ENCODE data around the gene MAPKAPK3.

Gene MAPKAPK3

GRCh38 chr3:50627407-50628051 is 10.6 kb downstream of the MAPKAPK3 start:
- no peak for DNase-seq (ENCODE audit: low read depth)

DNA sequence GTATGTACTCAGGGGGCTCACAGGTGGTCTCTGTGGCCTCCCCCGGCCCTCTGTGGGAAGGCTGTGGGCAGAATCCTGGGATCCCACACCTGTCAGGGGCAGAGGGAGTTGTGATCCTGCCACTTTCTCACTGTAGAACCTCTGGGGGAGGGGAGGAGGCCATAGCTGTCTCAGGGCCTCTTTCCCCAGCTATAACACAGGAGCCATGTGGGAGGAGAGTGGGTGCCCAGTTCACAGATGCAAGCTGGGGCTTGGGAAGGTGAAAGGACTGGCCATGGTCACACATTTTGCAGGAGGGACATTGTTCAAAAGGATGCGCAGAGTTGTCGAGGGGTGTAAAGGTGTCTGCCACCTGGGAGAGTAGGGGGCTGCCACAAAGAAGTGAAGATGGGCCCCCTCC is 11.7 kb downstream of the MAPKAPK3 start:
- no peak for DNase-seq (ENCODE audit: low read depth)

DNA sequence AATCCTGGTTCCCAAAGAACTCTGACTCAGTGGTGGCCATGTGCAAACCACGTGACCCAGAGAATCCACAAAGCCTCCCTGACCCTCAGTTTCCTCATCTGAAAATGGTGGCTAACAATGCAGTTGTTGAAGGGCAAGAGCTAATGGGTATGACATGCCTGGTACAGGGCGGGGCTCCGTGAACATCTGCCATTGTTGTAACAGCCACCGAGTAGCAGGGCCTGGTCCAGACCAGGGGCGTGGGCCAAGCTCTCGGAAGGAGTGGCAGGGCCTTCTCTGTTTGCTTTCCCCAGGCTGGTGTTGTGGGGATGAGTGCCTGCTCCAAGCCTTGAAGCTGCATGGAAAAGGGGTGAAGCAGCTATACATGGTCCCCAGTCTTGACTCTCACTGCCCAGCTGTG is 13.4 kb downstream of the MAPKAPK3 start:
- DNase-seq (ENCODE audit: low read depth) = no peak

GRCh38 chr3:50630877-50631276 is 13.9 kb downstream of the MAPKAPK3 start:
- DNase-seq (ENCODE audit: low read depth) = no peak

- DNase-seq (ENCODE audit: low read depth) = no peak
These were observed 15.5 kb downstream of the MAPKAPK3 start for GRCh38 chr3:50632450-50632849.

DNA sequence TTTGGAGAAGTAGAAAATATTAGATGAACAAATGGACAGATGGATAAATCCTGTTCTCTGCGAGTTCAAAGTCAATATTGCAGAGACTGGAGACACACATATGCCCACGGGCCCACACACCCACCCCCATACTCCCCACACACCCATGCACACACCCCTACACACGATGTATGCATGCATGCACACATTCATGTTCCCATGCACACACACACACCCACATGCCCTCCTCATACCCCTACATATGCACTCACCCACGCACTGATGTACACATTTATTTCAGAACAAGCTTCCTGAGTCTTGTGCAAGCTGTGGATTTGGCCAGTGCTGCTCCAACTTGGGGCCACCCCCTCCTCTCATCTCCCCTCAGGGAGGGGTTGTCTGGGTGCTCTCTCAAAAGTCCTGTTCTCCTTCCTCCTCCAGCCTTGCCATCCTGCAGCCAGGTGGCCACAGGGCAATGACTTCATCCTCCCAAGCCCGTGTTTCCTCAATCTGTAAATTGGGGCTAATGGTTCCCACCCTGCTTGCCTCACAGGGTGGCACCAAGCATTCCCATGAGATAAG is 16.4 kb downstream of the MAPKAPK3 start:
- no peak for DNase-seq (ENCODE audit: low read depth)

DNA sequence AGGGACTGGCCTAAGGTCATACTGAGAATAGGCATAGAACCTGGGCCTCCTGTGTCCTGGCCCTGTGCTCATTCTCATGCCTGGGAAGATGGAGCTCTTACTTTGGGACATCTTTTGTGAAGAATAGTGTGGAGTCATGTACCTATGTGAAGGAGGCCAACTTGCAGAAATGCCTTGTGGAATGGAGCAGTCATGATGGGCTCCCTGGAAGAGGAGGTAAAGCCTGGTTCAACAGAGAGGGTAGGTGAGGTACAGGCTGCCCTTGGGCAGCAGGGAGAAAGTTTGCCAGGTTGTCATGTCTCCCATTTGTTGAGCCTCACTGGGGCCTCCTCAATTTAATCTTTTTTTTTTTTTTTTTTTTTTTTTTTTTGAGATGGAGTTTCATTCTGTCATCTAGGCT is 18.1 kb downstream of the MAPKAPK3 start:
- DNase-seq (ENCODE audit: low read depth) = no peak

DNA sequence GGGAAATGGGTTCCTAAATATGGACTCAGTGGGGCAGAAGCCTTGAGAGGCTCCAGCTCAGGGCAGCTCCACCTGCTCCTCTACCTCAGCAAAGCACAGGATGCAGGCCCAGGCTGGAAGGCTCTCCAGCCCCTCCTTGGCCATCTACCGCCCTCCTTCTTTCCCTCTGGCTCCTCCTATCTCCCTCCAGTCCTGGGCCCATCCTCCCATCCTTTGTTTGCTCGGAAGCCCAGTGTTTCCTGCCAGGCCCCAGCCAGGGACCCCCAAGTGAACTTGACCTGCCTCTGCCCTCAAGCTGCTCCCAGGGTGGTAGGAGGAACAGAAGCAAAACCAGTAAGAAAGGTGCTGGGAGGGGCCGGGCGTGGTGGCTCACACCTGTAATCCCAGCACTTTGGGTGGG is 20.1 kb downstream of the MAPKAPK3 start:
- DNase-seq (ENCODE audit: low read depth) = no peak

DNA sequence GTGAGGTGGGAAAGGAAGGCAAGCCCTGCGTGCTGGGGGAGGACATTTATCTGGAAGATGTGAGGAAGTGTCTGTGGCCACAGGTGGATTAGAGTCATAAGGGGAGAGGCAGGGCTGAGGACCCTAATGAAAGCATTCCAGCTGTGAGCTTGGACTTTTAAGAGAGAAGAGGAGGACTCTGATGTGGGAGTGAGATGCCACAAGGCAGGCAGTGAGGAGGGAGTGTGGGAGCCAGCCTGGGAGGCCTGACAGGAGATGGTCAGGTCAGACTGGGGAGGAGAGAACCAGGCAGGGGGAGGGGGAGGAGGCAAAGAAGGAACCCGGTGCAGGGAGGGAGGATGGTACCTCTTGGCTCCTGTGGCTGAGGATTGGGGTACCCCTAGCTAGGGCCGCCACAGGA is 21.0 kb downstream of the MAPKAPK3 start:
- DNase-seq (ENCODE audit: low read depth) = no peak

DNA sequence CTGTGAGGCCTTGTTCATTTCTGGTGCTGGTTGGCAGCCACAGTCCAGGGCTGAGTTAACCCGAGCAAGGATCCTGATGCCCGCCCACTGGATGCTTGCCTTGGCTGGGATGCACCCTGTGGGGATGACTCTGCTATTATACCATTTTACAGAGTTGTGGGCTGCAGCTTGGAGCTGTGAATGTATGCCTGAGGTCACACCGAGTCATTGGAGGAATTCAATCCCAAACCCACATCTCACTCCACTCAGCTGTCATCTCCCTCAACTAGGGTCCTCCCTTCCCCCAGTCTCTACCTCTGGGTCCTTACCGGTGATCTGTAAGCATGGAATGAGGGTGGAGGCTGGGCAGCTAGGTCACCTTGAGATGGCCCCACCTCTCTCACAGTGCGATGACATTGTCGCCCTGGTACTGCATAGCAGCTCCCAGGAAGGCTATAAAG is 22.1 kb downstream of the MAPKAPK3 start:
- DNase-seq (ENCODE audit: low read depth) = no peak

- DNase-seq (ENCODE audit: low read depth) = no peak
These were observed 25.4 kb downstream of the MAPKAPK3 start for GRCh38 chr3:50642382-50642781.

GRCh38 chr3:50644561-50644960 is 27.6 kb downstream of the MAPKAPK3 start:
- no peak for DNase-seq (ENCODE audit: low read depth)

DNA sequence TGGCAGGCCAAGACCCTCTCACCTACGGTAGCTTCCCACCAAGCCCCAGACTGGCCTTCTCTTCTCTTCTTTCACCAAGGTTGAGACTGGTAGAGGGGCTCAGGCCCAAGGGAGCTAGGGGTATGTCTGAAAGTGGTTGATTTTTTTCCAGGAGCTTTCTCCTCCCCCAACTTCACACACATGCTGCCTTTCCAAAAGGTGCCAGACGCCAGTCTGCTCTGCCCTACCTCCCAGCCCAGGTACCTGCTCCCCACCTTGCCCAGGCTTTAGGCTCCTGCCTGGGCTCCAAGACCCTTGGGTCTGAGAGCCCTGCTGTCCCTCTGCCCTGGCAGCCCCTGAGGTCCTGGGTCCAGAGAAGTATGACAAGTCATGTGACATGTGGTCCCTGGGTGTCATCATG is 28.4 kb downstream of the MAPKAPK3 start:
- no peak for DNase-seq (ENCODE audit: low read depth)

DNA sequence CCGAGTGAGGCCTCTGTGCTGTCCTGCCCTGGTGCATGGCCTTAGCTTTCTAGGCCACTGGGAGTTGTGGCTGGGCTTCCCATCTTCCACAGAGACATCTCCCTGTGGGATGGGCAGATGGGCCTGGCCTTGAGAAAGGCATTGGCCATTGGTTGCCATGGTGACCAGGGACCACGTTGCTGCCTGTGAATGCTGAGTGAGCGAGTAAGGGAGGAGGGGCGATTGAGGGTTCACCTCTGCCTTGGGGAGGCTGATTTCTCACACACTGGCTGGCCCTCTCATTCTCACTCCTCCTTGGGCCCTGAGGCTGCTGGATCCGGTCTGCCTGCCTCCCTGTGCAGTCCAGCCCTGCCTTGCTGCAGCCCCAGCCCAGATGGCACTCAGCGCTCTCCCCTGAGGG is 31.4 kb downstream of the MAPKAPK3 start:
- DNase-seq (ENCODE audit: low read depth) = no peak

- no peak for DNase-seq (ENCODE audit: low read depth)
These were observed 32.0 kb downstream of the MAPKAPK3 start for GRCh38 chr3:50648944-50649343.

GRCh38 chr3:50649451-50649931 is 32.5 kb downstream of the MAPKAPK3 start:
- no peak for DNase-seq (ENCODE audit: low read depth)

GRCh38 chr3:50650018-50650417 is 33.1 kb downstream of the MAPKAPK3 start:
- no peak for DNase-seq (ENCODE audit: low read depth)

- DNase-seq (ENCODE audit: low read depth) = no peak
These were observed 34.5 kb downstream of the MAPKAPK3 start for GRCh38 chr3:50651445-50651844.

DNA sequence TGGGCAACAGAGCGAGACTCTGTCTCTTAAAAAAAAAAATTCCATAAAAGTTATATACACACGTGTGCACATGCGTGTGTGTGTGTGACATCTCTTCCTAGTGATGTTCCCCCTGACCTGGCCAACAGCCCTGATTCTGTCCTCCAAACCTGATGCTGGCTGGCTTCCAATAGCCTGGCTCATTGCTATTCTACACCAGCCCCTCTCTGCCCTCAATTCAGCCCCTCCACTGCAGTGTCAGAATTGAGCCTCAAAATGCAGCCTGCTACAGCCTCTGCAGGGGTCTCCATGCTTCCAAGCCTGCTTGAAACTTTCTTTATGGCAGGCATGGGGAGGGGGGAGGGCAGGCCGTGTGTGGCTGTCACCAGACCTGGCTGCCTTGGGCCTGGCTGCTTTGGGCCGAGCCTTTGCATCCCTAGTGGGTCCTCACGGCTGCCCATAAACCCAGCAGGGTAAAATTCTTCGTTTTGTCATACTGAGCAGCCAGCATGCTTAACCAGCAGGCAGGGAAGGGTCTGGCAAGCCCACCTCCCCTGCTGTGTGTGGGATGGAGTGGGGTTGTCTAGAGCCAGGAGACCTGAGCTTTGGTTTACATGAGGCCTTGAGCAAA is 35.1 kb downstream of the MAPKAPK3 start:
- no peak for DNase-seq (ENCODE audit: low read depth)

- peak; percentile 36 for DNase-seq (ENCODE audit: low read depth)
These were observed 35.8 kb downstream of the MAPKAPK3 start for GRCh38 chr3:50652709-50653108.

GRCh38 chr3:50653937-50654595 is 37.1 kb downstream of the MAPKAPK3 start:
- DNase-seq (ENCODE audit: low read depth) = no peak

GRCh38 chr3:50655009-50655830 is 38.3 kb downstream of the MAPKAPK3 start:
- peak; percentile 47 for DNase-seq (ENCODE audit: low read depth)
